Hepatocyte (in vitro differentiated cells): ENCODE results near the gene SUSD3.

Source experiments
- CTCF ChIP-seq: fragments of 200-600 bp; sonication (generic); IDR thresholded peaks from 2 replicates; pipeline ENCODE4 v1.5.1; 2016; ENCODE audit warnings: antibody characterized with exemption, mild to moderate bottlenecking; ENCODE audit not compliant: poor library complexity
- EZH2 ChIP-seq: fragments of 200-600 bp; sonication (generic); IDR thresholded peaks from 2 replicates; pipeline ENCODE4 v1.6.1; 2016; ENCODE audit warnings: antibody characterized with exemption, mild to moderate bottlenecking, borderline replicate concordance
- EZH2phosphoT487 ChIP-seq: fragments of 200-600 bp; sonication (generic); IDR thresholded peaks from one replicate; pipeline ENCODE4 v1.6.1; 2018; ENCODE audit warnings: antibody characterized with exemption, mild to moderate bottlenecking, low read depth, moderate library complexity; ENCODE audit not compliant: unreplicated experiment, severe bottlenecking

GRCh38 chr9:93013856-93014582 lies 44.5 kb upstream of the SUSD3 start:
- no peak for TF ChIP-seq CTCF
- no peak for TF ChIP-seq EZH2phosphoT487
- no peak for TF ChIP-seq EZH2
